ENCODE results near the gene SRA1. TPM values are rescaled to one million over a fixed set of nuclear protein-coding genes. Genes with fewer than 3 reads are reported as not detected.

Gene SRA1
- total and polyA plus RNA-seq, 7 experiments from 2014 or later: 23.8 to 45.5 (median 34.0) TPM

Small RNAs within 50 kb of the gene (microRNA-seq; reads per million reads assigned to microRNA genes)
- not detected for gene MIR6831 (ENCODE audit: borderline microRNAs expressed)

Other genes starting within 250 kb of the SRA1 start
- gene HBEGF, start 210.9 kb downstream of the SRA1 start, total RNA-seq: 10 to 100 TPM in 3 of 5 experiments, under 1 TPM in 2; 0.35 to 95.5 (median 11.6) TPM
- not detected for gene HBEGF, start 210.9 kb downstream of the SRA1 start, polyA plus RNA-seq
- gene SLC4A9, start 197.3 kb downstream of the SRA1 start, total RNA-seq: under 1 TPM in 3 of 5 experiments, not detected in 2; 0.13 to 0.96 (median 0.34) TPM
- gene SLC4A9, start 197.3 kb downstream of the SRA1 start, polyA plus RNA-seq: not detected
- 100 to 1,000 TPM; 145 to 240 (median 217) TPM for gene ANKHD1, start 155.6 kb downstream of the SRA1 start, total RNA-seq
- gene ANKHD1, start 155.6 kb downstream of the SRA1 start, polyA plus RNA-seq: 10 to 100 TPM; 63.1 to 87.1 TPM
- 10 to 100 TPM; 12.5 to 19.5 (median 16.2) TPM for gene EIF4EBP3, start 9.8 kb downstream of the SRA1 start, total RNA-seq
- gene EIF4EBP3, start 9.8 kb downstream of the SRA1 start, polyA plus RNA-seq: 10 to 100 TPM; 61.7 to 80.8 TPM
- 10 to 100 TPM; 37.9 to 77.8 (median 72.4) TPM for gene APBB3, start 7.1 kb upstream of the SRA1 start, total RNA-seq
- gene APBB3, start 7.1 kb upstream of the SRA1 start, polyA plus RNA-seq: 1 to 10 TPM; 6.3 to 6.8 TPM
- 10 to 100 TPM; 40.4 to 90.1 (median 52.4) TPM for gene SLC35A4, start 7.4 kb upstream of the SRA1 start, total RNA-seq
- 100 to 1,000 TPM; 112 to 142 TPM for gene SLC35A4, start 7.4 kb upstream of the SRA1 start, polyA plus RNA-seq
- 100 to 1,000 TPM in 1 of 5 experiments, 10 to 100 TPM in 2, 1 to 10 TPM in 1, under 1 TPM in 1; 0.56 to 198 (median 10.1) TPM for gene CD14, start 75.7 kb upstream of the SRA1 start, total RNA-seq
- 1 to 10 TPM; 2.5 to 2.9 TPM for gene CD14, start 75.7 kb upstream of the SRA1 start, polyA plus RNA-seq
- gene TMCO6, start 82.0 kb upstream of the SRA1 start, total RNA-seq: 10 to 100 TPM; 24.5 to 55.3 (median 36.4) TPM
- gene TMCO6, start 82.0 kb upstream of the SRA1 start, polyA plus RNA-seq: 10 to 100 TPM; 17.1 to 20.4 TPM
- gene NDUFA2, start 90.2 kb upstream of the SRA1 start, total RNA-seq: 10 to 100 TPM; 33.2 to 68.7 (median 43.5) TPM
- 100 to 1,000 TPM; 147 to 149 TPM for gene NDUFA2, start 90.2 kb upstream of the SRA1 start, polyA plus RNA-seq
- 100 to 1,000 TPM; 118 to 186 (median 179) TPM for gene IK, start 90.4 kb upstream of the SRA1 start, total RNA-seq
- 100 to 1,000 TPM; 192 to 207 TPM for gene IK, start 90.4 kb upstream of the SRA1 start, polyA plus RNA-seq
- 10 to 100 TPM; 28.5 to 47.6 (median 37.8) TPM for gene WDR55, start 107.4 kb upstream of the SRA1 start, total RNA-seq
- 10 to 100 TPM; 10.5 to 20.9 TPM for gene WDR55, start 107.4 kb upstream of the SRA1 start, polyA plus RNA-seq
- 1 to 10 TPM; 2.1 to 5.0 (median 3.3) TPM for gene DND1, start 116.1 kb upstream of the SRA1 start, total RNA-seq
- under 1 TPM in 1 of 2 donors, not detected in 1; 0.15 TPM for gene DND1, start 116.1 kb upstream of the SRA1 start, polyA plus RNA-seq
- gene HARS1, start 133.9 kb upstream of the SRA1 start, total RNA-seq: 10 to 100 TPM; 48.7 to 85.7 (median 68.5) TPM
- 10 to 100 TPM; 62.2 to 68.8 TPM for gene HARS1, start 133.9 kb upstream of the SRA1 start, polyA plus RNA-seq
- gene HARS2, start 134.0 kb upstream of the SRA1 start, total RNA-seq: 10 to 100 TPM; 25.4 to 59.6 (median 38.8) TPM
- gene HARS2, start 134.0 kb upstream of the SRA1 start, polyA plus RNA-seq: 10 to 100 TPM; 23.5 to 30.7 TPM
- 10 to 100 TPM; 37.7 to 63.0 (median 55.1) TPM for gene ZMAT2, start 143.0 kb upstream of the SRA1 start, total RNA-seq
- gene ZMAT2, start 143.0 kb upstream of the SRA1 start, polyA plus RNA-seq: 10 to 100 TPM; 75.1 to 76.4 TPM
- gene PCDHA1, start 228.7 kb upstream of the SRA1 start, total RNA-seq: not detected
- not detected for gene PCDHA1, start 228.7 kb upstream of the SRA1 start, polyA plus RNA-seq
- not detected for gene PCDHA2, start 237.4 kb upstream of the SRA1 start, total RNA-seq
- not detected for gene PCDHA2, start 237.4 kb upstream of the SRA1 start, polyA plus RNA-seq
- not detected for gene PCDHA3, start 243.6 kb upstream of the SRA1 start, total RNA-seq
- gene PCDHA3, start 243.6 kb upstream of the SRA1 start, polyA plus RNA-seq: not detected
- gene PCDHA4, start 249.6 kb upstream of the SRA1 start, total RNA-seq: not detected
- not detected for gene PCDHA4, start 249.6 kb upstream of the SRA1 start, polyA plus RNA-seq